Measurements from ENCODE around the gene ERICH2. TPM values are rescaled to one million over a fixed set of nuclear protein-coding genes. Genes with fewer than 3 reads are reported as not detected.
A peak's percentile ranks its signal among the peaks of the same experiment; 100 is the strongest.
"Not testable (repeated sequence)": the region's sequence is repeated elsewhere in the genome, so short reads cannot be mapped to it uniquely, and the experiment has no call there.

The ERICH2 gene
- polyA plus RNA-seq, 6 donors from 2014 or later, result not detected

GRCh38 chr2:170742896-170743529, 27.2 kb upstream of the ERICH2 start:
- ATAC-seq (ENCODE audit: low read depth in 2 of 2), result no peak
- Mint-ChIP-seq H3K27me3 (peaks cover 22 to 39% (median 37%) of the 10 kb centered on the region in 3 donors), H3K27ac (no peak overlapping the region), H3K36me3 (no peaks in the 10 kb centered on the region), H3K4me1 (no peaks in the 10 kb centered on the region), H3K9me3 (peaks cover 0 to 5% (median 0%) of the 10 kb centered on the region in 7 donors), H3K4me3 (no peak overlapping the region)
- no peak for DNase-seq

- no peak overlapping the region for H3K27ac Mint-ChIP-seq
- H3K4me3 Mint-ChIP-seq, result no peak overlapping the region
- H3K4me1 Mint-ChIP-seq, result no peaks in the 10 kb centered on the region
- ATAC-seq (ENCODE audit: low read depth in 2 of 2) (no peak), DNase-seq (no peak)
- H3K27me3 Mint-ChIP-seq, result peaks cover 22 to 43% (median 37%) of the 10 kb centered on the region in 3 donors
- H3K9me3 Mint-ChIP-seq, result peaks cover 0 to 2% (median 0%) of the 10 kb centered on the region in 7 donors
- no peaks in the 10 kb centered on the region for H3K36me3 Mint-ChIP-seq
These were observed 26.5 kb upstream of the ERICH2 start for GRCh38 chr2:170743530-170744239.

- no peak overlapping the region for H3K4me3 Mint-ChIP-seq
- H3K9me3 Mint-ChIP-seq, result peaks cover 0 to 1% (median 0%) of the 10 kb centered on the region in 7 donors
- H3K27ac Mint-ChIP-seq, result no peak overlapping the region
- ATAC-seq (ENCODE audit: low read depth in 2 of 2), result no peak
- DNase-seq, result no peak
- H3K36me3 Mint-ChIP-seq, result no peaks in the 10 kb centered on the region
- peaks cover 18 to 47% (median 39%) of the 10 kb centered on the region in 3 donors for H3K27me3 Mint-ChIP-seq
- no peaks in the 10 kb centered on the region for H3K4me1 Mint-ChIP-seq
These were observed 25.8 kb upstream of the ERICH2 start for GRCh38 chr2:170744248-170745002.

GRCh38 chr2:170745305-170745704, 24.9 kb upstream of the ERICH2 start:
- no peaks in the 10 kb centered on the region for H3K4me1 Mint-ChIP-seq
- no peak overlapping the region for H3K27ac Mint-ChIP-seq
- no peak overlapping the region for H3K4me3 Mint-ChIP-seq
- H3K36me3 Mint-ChIP-seq, result no peaks in the 10 kb centered on the region
- peaks cover 21 to 52% (median 43%) of the 10 kb centered on the region in 3 donors for H3K27me3 Mint-ChIP-seq
- H3K9me3 Mint-ChIP-seq, result peaks cover 0 to 1% (median 0%) of the 10 kb centered on the region in 7 donors
- DNase-seq (no peak), ATAC-seq (ENCODE audit: low read depth in 2 of 2) (no peak)

GRCh38 chr2:170747921-170748320, 22.3 kb upstream of the ERICH2 start:
- ATAC-seq (ENCODE audit: low read depth in 2 of 2), result no peak

GRCh38 chr2:170751555-170751954, 18.6 kb upstream of the ERICH2 start:
- ATAC-seq (ENCODE audit: low read depth in 2 of 2), result peak in 1 of 2 donors; percentile 60
- not testable (repeated sequence) for H3K9me3 Mint-ChIP-seq, H3K4me3 Mint-ChIP-seq, H3K27ac Mint-ChIP-seq, DNase-seq, H3K36me3 Mint-ChIP-seq, H3K4me1 Mint-ChIP-seq
- peaks cover 28 to 55% (median 50%) of the 10 kb centered on the region in 3 donors for H3K27me3 Mint-ChIP-seq

More at GRCh38 chr2:170747921-170748320, 22.3 kb upstream of the ERICH2 start:
- Mint-ChIP-seq H3K27ac (no peak overlapping the region), H3K4me1 (no peaks in the 10 kb centered on the region), H3K36me3 (no peaks in the 10 kb centered on the region), H3K4me3 (no peak overlapping the region), H3K27me3 (peaks cover 26 to 69% (median 58%) of the 10 kb centered on the region in 3 donors), H3K9me3 (peaks cover 0 to 1% (median 0%) of the 10 kb centered on the region in 7 donors)
- DNase-seq, result no peak

GRCh38 chr2:170761572-170761971, 8.6 kb upstream of the ERICH2 start:
- no peak overlapping the region for H3K4me3 Mint-ChIP-seq
- H3K36me3 Mint-ChIP-seq, result no peaks in the 10 kb centered on the region
- H3K4me1 Mint-ChIP-seq, result no peaks in the 10 kb centered on the region
- DNase-seq (no peak), ATAC-seq (ENCODE audit: low read depth in 2 of 2) (no peak)
- peaks cover 17 to 31% (median 19%) of the 10 kb centered on the region in 3 donors for H3K27me3 Mint-ChIP-seq
- H3K9me3 Mint-ChIP-seq, result peaks cover 0 to 2% (median 0%) of the 10 kb centered on the region in 7 donors
- H3K27ac Mint-ChIP-seq, result no peak overlapping the region

- DNase-seq (no peak), ATAC-seq (ENCODE audit: low read depth in 2 of 2) (no peak)
- no peaks in the 10 kb centered on the region for H3K36me3 Mint-ChIP-seq
- peak overlapping the region in 1 of 6 donors; percentile 62 for H3K27ac Mint-ChIP-seq
- H3K27me3 Mint-ChIP-seq, result peaks cover 17 to 35% (median 19%) of the 10 kb centered on the region in 3 donors
- no peaks in the 10 kb centered on the region for H3K4me1 Mint-ChIP-seq
- no peak overlapping the region for H3K4me3 Mint-ChIP-seq
- H3K9me3 Mint-ChIP-seq, result peaks cover 0 to 2% (median 0%) of the 10 kb centered on the region in 7 donors
These were observed 7.4 kb upstream of the ERICH2 start for GRCh38 chr2:170762760-170763159.

- H3K36me3 Mint-ChIP-seq, result no peaks in the 10 kb centered on the region
These were observed 6.9 kb upstream of the ERICH2 start for GRCh38 chr2:170763232-170763631.

GRCh38 chr2:170764880-170765261, 5.3 kb upstream of the ERICH2 start:
- H3K27me3 Mint-ChIP-seq, result peaks cover 19 to 39% (median 27%) of the 10 kb centered on the region in 3 donors
- ATAC-seq (ENCODE audit: low read depth in 2 of 2) (no peak), DNase-seq (no peak)
- H3K36me3 Mint-ChIP-seq, result no peaks in the 10 kb centered on the region
- peaks cover 0 to 2% (median 0%) of the 10 kb centered on the region in 7 donors for H3K9me3 Mint-ChIP-seq
- H3K27ac Mint-ChIP-seq, result peak overlapping the region in 1 of 6 donors; percentile 3
- no peaks in the 10 kb centered on the region for H3K4me1 Mint-ChIP-seq
- H3K4me3 Mint-ChIP-seq, result no peak overlapping the region

More at GRCh38 chr2:170763232-170763631, 6.9 kb upstream of the ERICH2 start:
- H3K4me3 Mint-ChIP-seq, result no peak overlapping the region
- H3K27ac Mint-ChIP-seq, result no peak overlapping the region
- H3K27me3 Mint-ChIP-seq, result peaks cover 19 to 36% (median 21%) of the 10 kb centered on the region in 3 donors
- H3K4me1 Mint-ChIP-seq, result no peaks in the 10 kb centered on the region
- DNase-seq (no peak), ATAC-seq (ENCODE audit: low read depth in 2 of 2) (no peak)
- H3K9me3 Mint-ChIP-seq, result peaks cover 0 to 2% (median 0%) of the 10 kb centered on the region in 7 donors

GRCh38 chr2:170766693-170767092, 3.5 kb upstream of the ERICH2 start:
- no peak for DNase-seq
- H3K27me3 Mint-ChIP-seq, result peaks cover 24 to 33% (median 32%) of the 10 kb centered on the region in 3 donors
- no peak overlapping the region for H3K4me3 Mint-ChIP-seq
- no peak overlapping the region for H3K27ac Mint-ChIP-seq
- H3K9me3 Mint-ChIP-seq, result peaks cover 0 to 2% (median 0%) of the 10 kb centered on the region in 7 donors
- ATAC-seq (ENCODE audit: low read depth in 2 of 2), result no peak
- H3K4me1 Mint-ChIP-seq, result peaks cover 6 to 13% (median 10%) of the 10 kb centered on the region in 3 donors
- H3K36me3 Mint-ChIP-seq, result no peaks in the 10 kb centered on the region

- H3K36me3 Mint-ChIP-seq, result no peaks in the 10 kb centered on the region
- H3K4me3 Mint-ChIP-seq, result peak overlapping the region; percentile 83 to 91 (median 86)
- peak overlapping the region in 2 of 6 donors; percentile 51 to 58 for H3K27ac Mint-ChIP-seq
- H3K27me3 Mint-ChIP-seq, result peaks cover 23 to 38% (median 28%) of the 10 kb centered on the region in 3 donors
- H3K9me3 Mint-ChIP-seq, result no peaks in the 10 kb centered on the region
- ATAC-seq (ENCODE audit: low read depth in 2 of 2) (peak; percentile 78 to 83), DNase-seq (peak; percentile 37)
- peaks cover 6 to 13% (median 10%) of the 10 kb centered on the region in 3 donors for H3K4me1 Mint-ChIP-seq
These were observed 635 bp downstream of the ERICH2 start for GRCh38 chr2:170770606-170771420.

Data from naive B cell (primary cell).